Mesenteric fat pad (tissue), 1 donor: ENCODE data around the gene NOM1. TPM values are rescaled to one million over a fixed set of nuclear protein-coding genes. Genes with fewer than 3 reads are reported as not detected.

Experiments used
- DNase-seq: peaks from one replicate; pipeline ENCODE4 v3.0.0-alpha.2; 2020; ENCODE audit warnings: low spot score
- total RNA-seq: library from RNA; stranded (reverse); fragmentation: NEBNext Ultra II Directional; extraction: Animal tissue kit (Norgen Biotek cat#: 25700); gene quantifications from one replicate; pipeline ENCODE4 v1.2.1, GENCODE V29; 2021
- donor health status: DM: yes; HTN: yes; CAD: no.

The NOM1 gene
- total RNA-seq, 1 donor from 2014 or later = 19.9 TPM

- DNase-seq = peak; percentile 60
These were observed 55.3 kb downstream of the NOM1 start for GRCh38 chr7:157004521-157005455.

GRCh38 chr7:157005456-157006204 lies 56.1 kb downstream of the NOM1 start:
- peak; percentile 87 for DNase-seq

GRCh38 chr7:157006205-157006747 lies 56.8 kb downstream of the NOM1 start:
- DNase-seq = peak; percentile 89

- DNase-seq = peak; percentile 22
These were observed 57.4 kb downstream of the NOM1 start for GRCh38 chr7:157006829-157007469.

GRCh38 chr7:157007470-157008066 lies 58.1 kb downstream of the NOM1 start:
- peak; percentile 45 for DNase-seq

- DNase-seq = peak; percentile 78
These were observed 59.0 kb downstream of the NOM1 start for GRCh38 chr7:157008206-157009169.

GRCh38 chr7:157009170-157009777 lies 59.8 kb downstream of the NOM1 start:
- no peak for DNase-seq

GRCh38 chr7:157009778-157010587 lies 60.5 kb downstream of the NOM1 start:
- no peak for DNase-seq

GRCh38 chr7:157010588-157011332 lies 61.2 kb downstream of the NOM1 start, which contains the start of gene MNX1:
TSS of gene MNX1 (minus strand) at chr7:157010663. CDS start at chr7:157010350, 313 bp downstream.
- no peak for DNase-seq

- no peak for DNase-seq
These were observed 62.0 kb downstream of the NOM1 start for GRCh38 chr7:157011333-157012112.

- DNase-seq = no peak
These were observed 62.6 kb downstream of the NOM1 start for GRCh38 chr7:157012113-157012547.

GRCh38 chr7:157013101-157013500 lies 63.6 kb downstream of the NOM1 start:
- DNase-seq = no peak

- no peak for DNase-seq
These were observed 64.4 kb downstream of the NOM1 start for GRCh38 chr7:157013602-157014549.

GRCh38 chr7:157014635-157015555 lies 65.4 kb downstream of the NOM1 start:
- DNase-seq = no peak

- DNase-seq = no peak
These were observed 66.5 kb downstream of the NOM1 start for GRCh38 chr7:157016024-157016351.
